GM12872 (cell line): ENCODE data around the gene TNFRSF13B.

ENCODE experiments used
- CTCF ChIP-seq: IDR thresholded peaks from 3 replicates; pipeline ENCODE4 v1.5.1; 2011; ENCODE audit warnings: low read depth, mild to moderate bottlenecking, low read length, moderate library complexity; ENCODE audit not compliant: insufficient read depth

The TNFRSF13B gene

GRCh38 chr17:16939606-16940115 is 32.3 kb downstream of the TNFRSF13B start:
- no peak for TF ChIP-seq CTCF

DNA sequence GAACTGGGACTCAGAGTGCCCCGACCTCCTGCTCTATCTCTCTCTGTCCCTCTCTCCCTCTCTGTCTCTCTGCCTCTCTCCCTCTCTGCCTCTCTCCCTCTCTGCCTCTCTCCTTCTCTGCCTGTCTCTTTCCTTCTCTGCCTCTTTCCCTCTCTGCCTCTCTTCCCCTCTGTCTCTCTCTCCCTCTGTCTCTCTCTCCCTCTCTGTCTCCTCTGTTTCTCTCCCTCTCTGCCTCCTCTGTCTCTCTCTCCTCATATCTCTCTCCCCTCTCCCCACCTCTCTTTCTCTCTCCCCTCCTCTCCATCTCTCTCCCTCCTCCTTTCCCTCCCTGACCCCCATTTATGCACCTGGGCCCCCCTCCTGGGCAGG is 32.7 kb downstream of the TNFRSF13B start:
- no peak for TF ChIP-seq CTCF

DNA sequence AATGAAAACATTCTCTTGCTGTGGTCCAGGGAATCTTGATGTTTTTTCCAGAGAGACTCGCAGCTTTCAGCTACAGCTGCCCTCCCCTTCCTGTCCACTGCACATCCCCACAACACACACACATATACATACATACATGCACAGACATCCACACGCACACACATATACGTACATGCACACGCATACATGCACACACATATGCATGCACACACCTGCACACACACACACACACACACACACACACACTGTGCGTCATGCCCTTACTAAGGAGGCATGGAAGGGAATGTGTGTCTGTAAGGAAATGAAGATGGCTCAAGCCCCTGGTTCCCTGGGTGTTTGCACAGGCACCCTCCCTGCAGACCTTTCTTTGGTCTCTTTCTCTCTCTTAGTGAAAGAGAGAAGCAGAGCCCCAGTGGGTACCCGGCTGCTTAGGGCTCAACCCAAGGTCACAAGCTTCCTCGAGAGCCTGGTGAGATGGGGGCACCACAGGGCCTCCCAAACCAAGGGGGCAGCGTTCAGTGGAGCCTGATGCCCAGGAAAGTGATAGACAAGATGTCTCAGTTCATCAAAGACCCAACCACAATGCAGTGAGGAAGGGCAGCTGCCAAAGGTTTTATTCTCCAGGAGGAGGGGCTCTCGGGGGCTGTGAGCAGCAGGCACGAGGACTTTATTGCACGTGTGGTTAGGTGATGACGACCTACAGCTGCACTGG is 33.3 kb downstream of the TNFRSF13B start:
- no peak for TF ChIP-seq CTCF

GRCh38 chr17:16938031-16938430 is 33.9 kb downstream of the TNFRSF13B start:
- TF ChIP-seq CTCF, result no peak

DNA sequence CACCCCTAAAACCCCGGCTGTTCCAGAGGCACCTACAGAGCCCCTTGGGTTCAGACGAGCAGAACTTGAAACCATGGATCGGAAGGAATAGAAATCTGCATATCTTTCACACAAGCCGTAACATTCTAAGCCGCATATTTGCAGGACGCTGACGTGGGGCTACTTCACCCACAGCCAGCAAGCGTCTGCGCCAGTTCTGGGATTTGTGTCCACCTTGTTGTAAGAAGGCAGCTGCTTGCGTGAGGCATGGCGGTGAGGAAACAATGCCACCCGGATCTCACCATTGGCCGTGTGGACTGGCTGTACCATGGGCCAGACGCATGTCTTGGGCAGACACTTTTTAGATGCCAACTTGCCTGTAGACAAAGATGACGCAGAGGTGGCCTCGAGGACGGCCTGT is 34.5 kb downstream of the TNFRSF13B start:
- TF ChIP-seq CTCF, result no peak

DNA sequence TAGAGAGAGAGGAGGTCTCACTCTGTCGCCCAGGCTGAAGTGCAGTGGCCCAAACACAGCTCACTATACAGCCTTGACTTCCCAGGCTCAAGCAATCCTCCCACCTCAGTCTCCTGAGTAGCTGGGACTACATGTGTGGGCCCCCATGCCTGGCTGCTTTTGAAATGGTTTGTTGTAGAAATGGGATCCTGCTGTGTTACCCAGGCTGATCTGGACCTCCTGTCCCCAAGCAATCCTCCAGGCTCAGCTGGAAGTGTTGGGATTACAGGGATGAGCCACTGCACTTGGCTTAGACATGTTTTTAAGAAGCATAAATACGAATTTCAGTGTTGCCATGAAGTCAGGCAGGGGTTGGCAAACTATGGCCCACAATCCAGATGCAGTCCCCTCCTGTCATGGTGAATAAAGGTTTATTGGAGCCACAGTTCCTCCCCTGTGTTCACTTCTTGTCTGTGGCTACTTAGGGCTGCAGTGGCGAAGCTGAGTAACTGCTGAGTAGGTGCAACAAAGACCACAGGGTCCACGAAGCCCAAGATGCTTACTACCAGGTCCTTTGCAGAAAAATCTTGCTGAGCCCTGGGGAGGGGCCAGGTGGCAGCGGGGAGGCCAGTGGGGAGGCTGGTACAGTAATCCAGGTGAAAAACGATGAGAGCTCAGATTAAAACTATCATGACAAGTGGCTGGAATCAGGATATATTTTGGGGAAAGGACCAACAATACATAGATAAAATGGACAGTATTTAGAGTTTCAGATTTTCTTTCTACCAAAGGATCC is 35.2 kb downstream of the TNFRSF13B start:
- TF ChIP-seq CTCF, result no peak

DNA sequence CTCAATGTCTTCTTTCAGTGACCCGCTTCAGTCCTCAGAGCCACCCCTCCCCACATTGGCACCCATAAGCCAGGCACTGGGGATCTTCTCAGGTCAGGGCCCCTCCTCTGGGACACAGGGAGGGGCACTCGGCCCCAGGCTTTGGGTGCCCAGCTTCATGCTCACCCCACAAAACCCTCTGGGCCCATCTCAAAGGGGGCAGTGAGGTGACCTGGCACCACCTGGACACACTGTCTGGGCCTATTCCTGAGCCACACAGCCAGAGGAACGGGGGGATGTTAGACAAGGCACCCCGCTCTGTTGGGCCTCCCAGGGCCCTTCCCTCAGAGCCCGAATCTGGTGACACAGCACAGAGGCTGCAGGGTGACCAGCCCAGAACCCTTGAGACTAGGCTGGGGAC is 36.1 kb downstream of the TNFRSF13B start:
- TF ChIP-seq CTCF, result no peak
